C4-2B (cell line): ENCODE data around the gene AGMAT.

ENCODE experiments used
- H3K27ac ChIP-seq: fragments of 450-650 bp; 2 replicates; pipeline ENCODE4 v1.5.1; 2017
- ZFX ChIP-seq: fragments of 450-650 bp; IDR thresholded peaks from 2 replicates; pipeline ENCODE4 v1.6.1; 2017
- TF ChIP-seq, protein P1 (sequence below): fragments of 450-650 bp; conservative IDR thresholded peaks from 2 replicates; pipeline ENCODE4 v1.5.1; 2017; ENCODE audit warnings: mild to moderate bottlenecking

AGMAT gene

DNA sequence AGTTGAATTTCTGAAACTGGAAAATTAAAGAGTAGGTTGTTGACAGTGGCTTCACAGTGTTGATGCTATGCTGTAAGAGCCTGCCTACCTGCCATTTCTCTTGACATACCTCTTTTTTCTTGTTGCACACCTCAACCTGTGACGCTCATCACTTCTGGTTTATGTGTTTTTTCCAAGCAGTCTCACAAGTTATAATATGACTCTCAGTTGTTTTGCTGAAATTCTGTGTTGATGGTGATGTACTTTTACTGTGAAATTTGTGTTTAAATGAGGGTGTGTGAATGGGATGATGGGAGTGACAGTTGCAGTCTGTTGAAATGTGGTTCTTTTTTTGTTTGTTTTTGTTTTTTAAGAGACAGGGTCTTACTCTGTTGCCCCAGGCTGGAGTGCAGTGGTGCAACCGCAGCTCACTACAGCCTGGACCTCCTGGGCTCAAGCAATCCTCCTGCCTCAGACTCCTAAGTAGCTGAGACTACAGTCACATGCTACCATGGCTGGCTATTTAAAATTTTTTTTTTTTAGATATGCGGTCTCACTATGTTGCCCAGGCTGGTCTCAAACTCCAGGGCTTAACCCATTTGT, 39.4 kb upstream of the AGMAT start:
- no peak overlapping the region for H3K27ac ChIP-seq
- TF ChIP-seq, protein P1, sequence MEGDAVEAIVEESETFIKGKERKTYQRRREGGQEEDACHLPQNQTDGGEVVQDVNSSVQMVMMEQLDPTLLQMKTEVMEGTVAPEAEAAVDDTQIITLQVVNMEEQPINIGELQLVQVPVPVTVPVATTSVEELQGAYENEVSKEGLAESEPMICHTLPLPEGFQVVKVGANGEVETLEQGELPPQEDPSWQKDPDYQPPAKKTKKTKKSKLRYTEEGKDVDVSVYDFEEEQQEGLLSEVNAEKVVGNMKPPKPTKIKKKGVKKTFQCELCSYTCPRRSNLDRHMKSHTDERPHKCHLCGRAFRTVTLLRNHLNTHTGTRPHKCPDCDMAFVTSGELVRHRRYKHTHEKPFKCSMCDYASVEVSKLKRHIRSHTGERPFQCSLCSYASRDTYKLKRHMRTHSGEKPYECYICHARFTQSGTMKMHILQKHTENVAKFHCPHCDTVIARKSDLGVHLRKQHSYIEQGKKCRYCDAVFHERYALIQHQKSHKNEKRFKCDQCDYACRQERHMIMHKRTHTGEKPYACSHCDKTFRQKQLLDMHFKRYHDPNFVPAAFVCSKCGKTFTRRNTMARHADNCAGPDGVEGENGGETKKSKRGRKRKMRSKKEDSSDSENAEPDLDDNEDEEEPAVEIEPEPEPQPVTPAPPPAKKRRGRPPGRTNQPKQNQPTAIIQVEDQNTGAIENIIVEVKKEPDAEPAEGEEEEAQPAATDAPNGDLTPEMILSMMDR: no peak
- no peak for TF ChIP-seq ZFX

DNA sequence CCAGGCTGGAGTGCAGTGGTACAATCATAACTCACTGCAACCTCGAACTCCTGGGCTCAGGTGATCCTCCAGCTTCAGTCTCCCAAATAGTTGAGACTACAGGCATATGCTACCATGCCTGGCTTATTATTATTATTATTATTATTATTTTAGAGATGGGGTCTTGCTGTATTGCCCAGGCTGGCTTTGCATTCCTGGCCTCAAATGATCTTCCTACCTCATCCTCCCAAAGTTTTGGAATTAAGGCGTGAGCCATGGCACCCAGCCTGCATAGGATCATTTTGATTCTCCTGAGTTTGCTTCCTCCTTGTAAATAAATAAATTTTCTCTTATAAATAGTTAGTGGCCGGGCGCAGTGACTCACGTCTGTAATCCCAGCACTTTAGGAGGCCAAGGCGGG, 38.6 kb upstream of the AGMAT start:
- no peak overlapping the region for H3K27ac ChIP-seq
- TF ChIP-seq ZFX: no peak
- TF ChIP-seq, protein P1: no peak

DNA sequence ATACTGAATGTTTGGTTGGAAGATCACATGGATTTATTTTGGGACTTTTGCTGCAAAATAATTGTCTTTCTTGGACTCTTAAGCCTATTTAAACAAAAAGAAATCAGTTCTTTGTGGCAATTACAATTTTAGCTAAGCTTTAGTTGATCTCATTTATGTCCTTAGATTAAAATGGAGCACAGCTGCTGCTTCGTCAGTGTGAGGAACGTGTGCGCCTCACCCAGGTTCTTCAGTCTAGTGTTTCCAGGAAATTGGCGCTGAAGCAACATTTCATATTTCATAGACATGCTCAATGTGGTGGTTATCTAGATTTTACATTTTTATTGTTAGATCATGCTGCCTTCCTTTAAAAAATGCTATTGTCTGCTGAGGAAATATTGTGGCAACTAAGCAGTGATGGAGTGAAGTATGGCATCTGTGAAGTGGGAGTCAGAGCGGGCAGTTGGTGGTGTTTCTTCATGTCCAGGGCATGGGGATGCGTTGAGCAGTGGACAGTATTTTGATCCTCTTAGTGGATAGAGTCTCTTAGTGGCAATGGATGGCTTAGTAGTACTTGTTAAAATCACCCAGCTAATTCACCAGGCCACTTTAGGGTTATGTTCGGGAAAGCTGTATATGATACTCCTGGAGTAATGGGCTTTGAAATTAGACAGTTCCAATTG, 38.0 kb upstream of the AGMAT start:
- no peak overlapping the region for H3K27ac ChIP-seq
- TF ChIP-seq, protein P1: no peak
- TF ChIP-seq ZFX: no peak

DNA sequence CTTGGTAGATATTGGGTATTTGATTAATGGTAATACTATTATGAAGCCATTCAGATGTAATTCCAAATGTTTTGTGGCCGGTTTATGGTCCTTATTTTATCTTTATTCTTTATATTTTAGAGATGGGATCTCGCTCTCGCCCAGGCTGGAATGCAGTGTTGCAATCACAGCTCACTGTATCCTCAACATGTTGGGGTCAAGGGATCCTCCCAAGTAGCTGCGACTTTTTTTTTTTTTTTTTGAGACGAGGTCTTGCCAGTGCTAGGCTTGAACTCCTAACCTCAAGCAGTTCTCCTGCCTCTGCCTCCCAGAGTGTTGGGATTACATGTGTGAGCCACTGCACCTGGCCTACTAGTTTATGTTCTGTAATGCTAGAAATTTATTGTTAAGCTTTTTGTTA, 37.1 kb upstream of the AGMAT start:
- TF ChIP-seq ZFX: no peak
- TF ChIP-seq, protein P1: no peak
- no peak overlapping the region for H3K27ac ChIP-seq

DNA sequence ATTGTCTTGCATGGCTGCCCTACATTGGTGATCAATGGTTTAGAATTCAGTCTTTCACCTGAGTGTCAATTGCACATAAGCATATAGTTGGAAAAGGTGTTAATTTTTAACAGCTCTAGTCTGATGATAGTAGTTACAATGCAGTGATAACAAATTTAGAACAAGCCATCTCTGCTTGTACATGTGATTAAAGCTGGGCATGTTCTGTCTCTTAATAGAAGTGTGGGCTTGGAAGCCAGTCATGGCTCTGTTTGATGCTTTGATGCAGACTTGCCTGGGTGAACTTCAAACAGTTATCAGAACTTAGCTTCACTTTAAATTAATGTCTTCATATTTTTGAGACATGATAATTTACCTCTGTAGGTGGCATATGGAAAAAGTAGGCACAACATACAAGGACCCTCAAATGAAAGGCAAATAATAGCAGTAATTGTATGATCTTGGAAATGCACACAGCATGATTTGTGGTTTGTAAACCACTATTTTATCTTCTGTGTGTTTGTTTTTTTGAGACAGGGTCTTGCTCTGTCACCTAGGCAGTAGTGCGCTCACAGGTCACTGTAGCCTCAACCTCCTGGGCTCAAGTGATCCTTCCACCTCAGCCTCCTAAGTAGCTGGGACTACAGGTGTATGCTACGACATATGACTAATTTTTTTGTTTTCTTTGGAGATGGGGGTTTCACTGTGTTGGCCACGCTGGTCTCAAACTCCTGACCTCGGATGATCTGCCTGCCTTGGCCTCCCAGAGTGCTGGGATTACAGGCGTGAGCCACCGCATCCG, 36.2 kb upstream of the AGMAT start:
- no peak overlapping the region for H3K27ac ChIP-seq
- TF ChIP-seq, protein P1: no peak
- no peak for TF ChIP-seq ZFX

DNA sequence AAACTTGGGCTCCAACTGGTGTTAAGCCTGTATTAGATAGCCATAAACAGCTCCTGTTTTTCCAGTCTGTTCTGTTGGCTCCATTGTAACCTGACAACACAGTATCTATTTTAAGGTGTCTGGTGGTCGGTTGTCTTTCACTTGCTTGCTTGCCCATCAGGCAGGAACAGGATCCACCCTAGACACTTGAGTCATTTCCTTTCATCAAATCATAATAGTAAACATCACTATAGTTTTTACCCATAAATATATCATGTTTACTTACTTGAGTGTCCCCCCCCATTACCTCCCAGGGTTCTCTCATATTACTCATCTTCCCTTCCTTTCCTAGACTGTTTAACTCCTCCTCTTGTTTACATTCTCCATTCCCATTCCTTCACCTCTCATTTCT, 35.3 kb upstream of the AGMAT start:
- H3K27ac ChIP-seq: no peak overlapping the region
- no peak for TF ChIP-seq ZFX
- TF ChIP-seq, protein P1: no peak
